Upper lobe of left lung (tissue), 6 donors: ENCODE results near the gene FUNDC1. TPM values are rescaled to one million over a fixed set of nuclear protein-coding genes. Genes with fewer than 3 reads are reported as not detected.

Experiments
- ATAC-seq, 2 donors: fragments of 200-7000 bp; cut with Tn5 transposase; one replicate each; pipeline ENCODE4 v1.9.1; 2022; ENCODE audit warnings: mild to moderate bottlenecking in 2 of 2, moderate library complexity in 2 of 2; ENCODE audit not compliant: low FRiP score in 2 of 2
- DNase-seq, 2 donors: peaks; one replicate each; pipeline ENCODE4 v3.0.0-alpha.2; 2019 to 2020
- H3K27ac ChIP-seq, 4 donors: fragments of 200-600 bp; sonication (generic); one replicate each; pipeline ENCODE4 v1.5.1; 2016 to 2019
- H3K27me3 ChIP-seq, 4 donors: fragments of 200-600 bp; sonication (generic); one replicate each; pipeline ENCODE4 v1.5.1; 2017 to 2019
- H3K36me3 ChIP-seq, 4 donors: fragments of 200-600 bp; sonication (generic); one replicate each; pipeline ENCODE4 v1.5.1; 2016 to 2019
- H3K4me1 ChIP-seq, 4 donors: fragments of 200-600 bp; sonication (generic); one replicate each; pipeline ENCODE4 v1.5.1; 2018 to 2019
- H3K4me3 ChIP-seq, 4 donors: fragments of 200-600 bp; sonication (generic); one replicate each; pipeline ENCODE4 v1.5.1; 2017 to 2019; ENCODE audit warnings: mild to moderate bottlenecking in 2 of 4, moderate library complexity in 1 of 4
- H3K9me3 ChIP-seq, 4 donors: fragments of 200-600 bp; sonication (generic); one replicate each; pipeline ENCODE4 v1.5.1; 2018 to 2019
- EP300 ChIP-seq, 4 donors: sonication (generic); formaldehyde crosslinking; IDR thresholded peaks; one replicate each; pipeline ENCODE4 v1.5.1; 2017; ENCODE audit warnings: antibody characterized with exemption in 4 of 4, control low read depth in 2 of 4
- POLR2A ChIP-seq, 4 donors: fragments of 450-650 bp; IDR thresholded peaks; one replicate each; pipeline ENCODE4 v1.5.1; 2016 to 2017; ENCODE audit warnings: antibody characterized with exemption in 4 of 4, mild to moderate bottlenecking in 2 of 4
- POLR2AphosphoS5 ChIP-seq, 2 donors: sonication (generic); formaldehyde crosslinking; IDR thresholded peaks; one replicate each; pipeline ENCODE4 v1.5.1; 2017; ENCODE audit warnings: antibody characterized with exemption in 2 of 2
- WGBS, 2 donors: methylation state at CpG; one replicate each; pipeline ENCODE4 v1.1.5; 2017 to 2018; 5-methylcytosine and 5-hydroxymethylcytosine counted together
- total RNA-seq, 6 donors: library from RNA; depleted of rRNA in 4 of 6; stranded (reverse); fragments of >200 nt in 4 of 6; gene quantifications; one replicate each; pipeline versions ENCODE4 v1.1.0 to v1.2.1, GENCODE V29; 2016 to 2021
- TF ChIP-seq, protein P1 (sequence below), 6 experiments: fragments of 450-650 bp in 4 of 6; fragments of 200-600 bp in 2 of 6; sonication (generic) in 2 of 6; IDR thresholded peaks; one replicate each; pipeline ENCODE4 v1.5.1; 2016 to 2019; ENCODE audit warnings: antibody characterized with exemption in 6 of 6
- donor health status: DM: no; HTN: no; CAD: no; lungs with moderate emphysema.
- donor health status: DM: no; HTN: yes; CAD: no; lungs with severe emphysema.

FUNDC1 gene
- total RNA-seq, 6 donors from 2014 or later, result 1.3 to 14.6 (median 8.0) TPM

GRCh38 chrX:44506678-44507077 is 36.0 kb downstream of the FUNDC1 start:
- TF ChIP-seq POLR2A (IDR thresholded peaks at IDR 0.05) (no peak), EP300 (IDR thresholded peaks at IDR 0.05) (no peak), POLR2AphosphoS5 (IDR thresholded peaks at IDR 0.05) (no peak)
- TF ChIP-seq, protein P1, sequence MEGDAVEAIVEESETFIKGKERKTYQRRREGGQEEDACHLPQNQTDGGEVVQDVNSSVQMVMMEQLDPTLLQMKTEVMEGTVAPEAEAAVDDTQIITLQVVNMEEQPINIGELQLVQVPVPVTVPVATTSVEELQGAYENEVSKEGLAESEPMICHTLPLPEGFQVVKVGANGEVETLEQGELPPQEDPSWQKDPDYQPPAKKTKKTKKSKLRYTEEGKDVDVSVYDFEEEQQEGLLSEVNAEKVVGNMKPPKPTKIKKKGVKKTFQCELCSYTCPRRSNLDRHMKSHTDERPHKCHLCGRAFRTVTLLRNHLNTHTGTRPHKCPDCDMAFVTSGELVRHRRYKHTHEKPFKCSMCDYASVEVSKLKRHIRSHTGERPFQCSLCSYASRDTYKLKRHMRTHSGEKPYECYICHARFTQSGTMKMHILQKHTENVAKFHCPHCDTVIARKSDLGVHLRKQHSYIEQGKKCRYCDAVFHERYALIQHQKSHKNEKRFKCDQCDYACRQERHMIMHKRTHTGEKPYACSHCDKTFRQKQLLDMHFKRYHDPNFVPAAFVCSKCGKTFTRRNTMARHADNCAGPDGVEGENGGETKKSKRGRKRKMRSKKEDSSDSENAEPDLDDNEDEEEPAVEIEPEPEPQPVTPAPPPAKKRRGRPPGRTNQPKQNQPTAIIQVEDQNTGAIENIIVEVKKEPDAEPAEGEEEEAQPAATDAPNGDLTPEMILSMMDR (IDR thresholded peaks at IDR 0.05), result no peak
- DNase-seq (no peak), ATAC-seq (no peak)
- WGBS, 2 donors, result 88 to 96% methylated on average over 2 of the region's 2 CpGs
- no peaks in the 10 kb centered on the region for H3K9me3 ChIP-seq
- H3K27ac ChIP-seq, result no peak overlapping the region
- no peaks in the 10 kb centered on the region for H3K4me1 ChIP-seq
- no peaks in the 10 kb centered on the region for H3K36me3 ChIP-seq
- no peaks in the 10 kb centered on the region for H3K27me3 ChIP-seq
- no peak overlapping the region for H3K4me3 ChIP-seq

DNA sequence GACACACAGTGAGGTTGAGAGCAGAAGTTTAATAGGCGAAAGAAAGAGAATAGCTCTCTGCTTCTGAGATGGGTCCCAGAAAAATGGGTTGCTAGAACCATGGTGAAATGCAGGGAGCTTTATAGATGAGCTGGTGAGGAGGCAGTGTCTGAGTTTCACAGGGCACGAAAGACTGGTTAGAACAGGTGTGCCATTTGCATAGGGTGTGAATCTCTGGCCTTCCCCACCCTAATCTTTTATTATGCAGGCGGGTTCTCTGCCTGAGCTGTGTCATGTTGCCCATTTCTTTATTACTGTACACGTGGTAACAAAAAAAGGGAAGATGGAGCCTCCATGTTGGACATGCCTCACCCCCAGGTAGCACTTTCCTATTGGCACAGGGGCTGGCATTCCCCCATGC is 39.1 kb downstream of the FUNDC1 start:
- H3K4me3 ChIP-seq, result no peak overlapping the region
- no peak for ATAC-seq

GRCh38 chrX:44495091-44495490 is 47.6 kb downstream of the FUNDC1 start:
- no peak overlapping the region for H3K4me3 ChIP-seq
- no peak overlapping the region for H3K27ac ChIP-seq
- WGBS, 2 donors, result 89 to 100% methylated on average over 1 of the region's 1 CpG
- H3K9me3 ChIP-seq, result no peaks in the 10 kb centered on the region
- no peaks in the 10 kb centered on the region for H3K36me3 ChIP-seq
- DNase-seq, result no peak
- no peak for TF ChIP-seq POLR2A (IDR thresholded peaks at IDR 0.05)
- TF ChIP-seq EP300 (IDR thresholded peaks at IDR 0.05), result no peak
- TF ChIP-seq, protein P1 (IDR thresholded peaks at IDR 0.05), result no peak
- TF ChIP-seq POLR2AphosphoS5 (IDR thresholded peaks at IDR 0.05), result no peak
- no peaks in the 10 kb centered on the region for H3K27me3 ChIP-seq
- H3K4me1 ChIP-seq, result no peaks in the 10 kb centered on the region
- ATAC-seq, result no peak

More for the DNA sequence above, 39.1 kb downstream of the FUNDC1 start:
- no peaks in the 10 kb centered on the region for H3K9me3 ChIP-seq
- H3K27me3 ChIP-seq, result no peaks in the 10 kb centered on the region
- no peak for DNase-seq
- H3K36me3 ChIP-seq, result no peaks in the 10 kb centered on the region
- H3K27ac ChIP-seq, result no peak overlapping the region
- no peaks in the 10 kb centered on the region for H3K4me1 ChIP-seq
- TF ChIP-seq POLR2A (IDR thresholded peaks at IDR 0.05), result no peak
- no peak for TF ChIP-seq POLR2AphosphoS5 (IDR thresholded peaks at IDR 0.05)
- TF ChIP-seq, protein P1 (IDR thresholded peaks at IDR 0.05), result no peak
- no peak for TF ChIP-seq EP300 (IDR thresholded peaks at IDR 0.05)
- 72 to 77% methylated on average over 4 of the region's 4 CpGs for WGBS, 2 donors

- Histone ChIP-seq H3K27me3 (no peaks in the 10 kb centered on the region), H3K27ac (no peak overlapping the region), H3K36me3 (no peaks in the 10 kb centered on the region), H3K4me1 (no peaks in the 10 kb centered on the region), H3K4me3 (no peak overlapping the region), H3K9me3 (no peaks in the 10 kb centered on the region)
- 72 to 84% methylated on average over 4 of the region's 4 CpGs for WGBS, 2 donors
- DNase-seq (no peak), ATAC-seq (no peak)
- TF ChIP-seq EP300 (IDR thresholded peaks at IDR 0.05), result no peak
- no peak for TF ChIP-seq POLR2AphosphoS5 (IDR thresholded peaks at IDR 0.05)
- TF ChIP-seq POLR2A (IDR thresholded peaks at IDR 0.05), result no peak
- TF ChIP-seq, protein P1 (IDR thresholded peaks at IDR 0.05), result no peak
Observed at GRCh38 chrX:44494357-44494756, 48.3 kb downstream of the FUNDC1 start.

DNA sequence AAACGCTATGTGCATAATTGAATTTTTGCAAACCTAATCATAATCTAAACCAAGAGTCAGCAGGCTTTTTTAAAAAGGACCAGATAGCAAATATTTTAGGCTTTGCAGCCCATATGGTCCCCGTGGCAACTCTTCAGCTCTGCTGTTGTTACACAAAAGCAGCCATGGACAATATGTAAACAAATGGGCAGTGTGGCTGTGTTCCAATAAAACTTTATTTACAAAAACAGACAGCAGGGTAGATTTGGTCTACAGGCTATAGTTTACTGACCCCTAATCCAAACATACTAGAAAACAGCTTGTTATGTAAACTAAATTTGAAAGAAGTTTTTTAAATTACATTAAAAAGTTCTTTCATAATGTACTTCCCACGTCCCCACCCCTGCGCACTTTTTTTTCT is 53.1 kb downstream of the FUNDC1 start:
- no peaks in the 10 kb centered on the region for H3K9me3 ChIP-seq
- H3K27me3 ChIP-seq, result no peaks in the 10 kb centered on the region
- DNase-seq, result no peak
- no peak for ATAC-seq
- no peak overlapping the region for H3K4me3 ChIP-seq
- WGBS, 2 donors, result 78 to 80% methylated on average over 4 of the region's 4 CpGs
- no peaks in the 10 kb centered on the region for H3K36me3 ChIP-seq
- H3K4me1 ChIP-seq, result no peaks in the 10 kb centered on the region
- no peak overlapping the region for H3K27ac ChIP-seq
- TF ChIP-seq POLR2AphosphoS5 (IDR thresholded peaks at IDR 0.05) (no peak), POLR2A (IDR thresholded peaks at IDR 0.05) (no peak), EP300 (IDR thresholded peaks at IDR 0.05) (no peak)
- TF ChIP-seq, protein P1 (IDR thresholded peaks at IDR 0.05), result no peak
